NCI-H2196 (cell line): Measurements from ENCODE around the gene KLK7.
A peak's percentile ranks its signal among the peaks of the same experiment; 100 is the strongest.

Experiments
- DNase-seq: peaks from one replicate; lab custom pipeline; 2025; ENCODE audit not compliant: unreplicated experiment; lab: John Stamatoyannopoulos, UW

The KLK7 gene

DNA sequence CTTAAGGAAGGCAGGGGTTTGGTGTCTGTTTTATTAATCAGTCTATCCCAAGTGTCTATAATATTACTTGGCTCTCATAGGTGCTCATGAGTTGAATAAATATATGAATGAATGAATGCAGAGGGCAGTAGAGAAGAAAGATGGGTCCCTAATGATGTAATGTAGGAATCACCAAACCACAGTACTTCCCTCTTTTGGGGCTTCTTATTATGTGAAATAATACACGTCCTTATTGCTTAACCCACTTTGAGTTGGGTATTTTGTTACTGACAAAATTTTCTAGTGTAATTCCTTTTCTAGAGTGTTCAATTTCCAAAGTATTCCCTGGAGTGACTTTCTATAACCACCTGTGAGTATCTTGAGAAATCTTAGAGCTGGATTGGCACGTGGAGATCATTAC is 44.1 kb downstream of the KLK7 start:
- DNase-seq: no peak

DNA sequence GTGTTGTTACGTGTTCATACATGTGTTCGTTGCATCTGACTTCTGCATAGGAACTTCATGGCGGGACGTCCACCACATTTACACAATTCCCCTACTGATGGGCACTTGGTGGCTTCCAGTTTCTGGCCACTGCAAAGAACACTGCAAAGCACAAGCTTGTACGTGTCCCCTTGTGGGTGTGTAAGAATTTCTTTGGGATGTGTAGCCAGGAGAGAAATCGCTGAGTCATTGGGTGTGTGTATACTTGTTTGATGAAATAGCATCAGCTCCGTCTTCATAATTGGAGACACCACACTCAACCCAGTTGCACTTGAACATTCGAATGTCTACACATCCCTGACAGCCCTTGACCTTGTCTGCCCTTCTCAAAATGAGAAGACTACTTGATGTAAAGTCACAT is 50.1 kb downstream of the KLK7 start:
- no peak for DNase-seq

DNA sequence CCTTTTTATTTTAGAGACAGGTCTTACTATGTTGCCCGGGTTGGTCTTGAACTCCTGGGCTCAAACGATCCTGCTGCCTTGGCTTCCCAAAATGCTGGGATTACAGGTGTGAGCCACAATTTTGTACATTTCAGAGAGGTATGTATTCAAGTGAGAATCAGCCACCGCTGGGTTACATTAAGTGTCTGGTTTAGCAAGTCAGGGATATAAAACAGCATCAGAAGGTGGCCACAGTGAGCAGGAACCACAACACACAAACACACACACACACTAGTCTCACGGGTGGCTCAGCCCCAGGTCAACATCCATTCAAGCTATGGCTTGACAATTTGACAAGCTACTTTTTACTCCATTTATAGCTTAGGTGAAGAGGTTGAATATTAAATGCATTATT is 51.0 kb downstream of the KLK7 start:
- DNase-seq: no peak

DNA sequence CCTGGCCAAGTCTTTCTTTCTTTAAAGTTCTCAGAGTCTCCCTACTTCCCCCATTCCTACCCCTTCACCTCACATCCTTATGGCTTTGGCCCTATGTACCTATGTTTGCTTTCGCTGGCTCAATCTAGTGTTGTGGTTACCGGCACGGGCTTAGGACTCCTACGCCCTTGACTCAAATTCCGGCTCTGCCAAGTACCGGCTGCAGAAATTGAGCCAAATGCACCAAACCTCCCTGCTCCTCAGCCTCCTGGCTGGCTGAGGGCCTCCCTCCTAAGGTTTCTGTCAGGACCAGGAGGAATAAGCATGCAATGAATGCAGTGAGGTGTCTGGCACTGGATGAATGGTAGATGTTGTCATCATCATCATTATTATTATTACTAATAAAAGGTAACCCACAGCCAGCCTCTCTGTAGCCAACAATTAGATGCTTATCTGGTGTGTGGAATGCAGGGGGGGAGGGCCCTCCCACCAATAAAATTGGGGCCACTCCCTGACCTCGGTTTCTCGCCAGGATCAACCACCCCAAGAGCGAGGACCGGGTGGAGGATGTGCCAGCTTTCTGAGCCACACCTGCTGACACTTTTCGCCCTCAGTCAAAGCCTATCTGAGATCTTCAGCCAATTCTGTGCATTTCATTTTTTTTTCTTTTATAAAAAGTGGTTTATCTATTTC is 51.6 kb downstream of the KLK7 start:
- DNase-seq: peak; percentile 43

DNA sequence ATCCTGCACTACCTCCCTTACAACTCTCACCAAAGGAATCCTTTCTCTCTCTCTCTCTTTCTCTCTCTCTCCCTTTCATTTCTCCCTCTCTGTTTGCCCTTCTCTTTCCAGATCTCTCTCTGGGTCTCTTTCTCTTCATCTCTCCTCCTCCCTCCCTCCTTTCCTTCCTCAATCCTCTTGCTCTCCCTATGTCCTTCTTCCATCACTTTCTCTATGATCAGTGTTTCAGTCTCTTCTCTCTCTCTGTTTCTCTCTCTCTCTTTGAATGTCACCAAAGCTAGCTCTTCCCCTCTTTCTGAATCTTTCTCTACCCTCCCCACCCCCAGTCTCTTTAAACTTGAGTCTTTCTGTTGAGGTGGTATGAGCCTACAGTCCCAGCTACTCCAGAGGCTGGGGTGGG is 52.7 kb downstream of the KLK7 start:
- no peak for DNase-seq

DNA sequence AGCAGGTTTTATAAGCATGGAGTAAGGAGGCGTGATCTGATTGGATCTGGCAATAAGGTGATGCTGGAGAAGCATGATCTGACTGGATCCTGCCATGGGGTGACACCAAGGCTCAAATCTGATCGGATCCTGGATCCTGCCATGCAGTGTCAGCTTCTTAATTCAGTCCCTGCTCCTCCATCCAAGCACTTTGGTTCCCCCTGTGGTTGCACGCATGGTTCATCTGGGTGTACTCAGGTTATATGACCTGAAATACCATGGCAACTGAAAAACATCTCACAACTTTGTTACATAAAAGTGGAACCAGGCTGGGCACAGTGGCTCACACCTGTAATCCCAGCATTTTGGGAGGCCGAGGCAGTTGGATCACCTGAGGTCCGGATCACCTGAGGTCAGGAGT is 54.9 kb downstream of the KLK7 start:
- DNase-seq: peak; percentile 55
